ENCODE data around the gene DBNDD2.

DBNDD2 gene

GRCh38 chr20:45425561-45425960 is 17.5 kb downstream of the DBNDD2 start:
- H2AFZ ChIP-seq (ENCODE audit: low read length): no peak overlapping the region
- H3K4me2 ChIP-seq (ENCODE audit: low read length): no peak overlapping the region
- peaks cover 54% of the 10 kb centered on the region for H3K36me3 ChIP-seq (ENCODE audit: insufficient read depth, low read length)
- no peaks in the 10 kb centered on the region for H3K27me3 ChIP-seq (ENCODE audit: insufficient read depth, low read length)
- no peaks in the 10 kb centered on the region for H3K79me2 ChIP-seq (ENCODE audit: insufficient read depth, low read length)
- H3K4me1 ChIP-seq (ENCODE audit: insufficient read depth, low read length, severe bottlenecking): no peaks in the 10 kb centered on the region
- H4K20me1 ChIP-seq (ENCODE audit: insufficient read depth, low read length): no peaks in the 10 kb centered on the region
- H3F3A ChIP-seq (ENCODE audit: insufficient read depth, low read length): no peaks in the 10 kb centered on the region
- no peaks in the 10 kb centered on the region for H3K9me2 ChIP-seq (ENCODE audit: low read depth, low read length)
- no peak overlapping the region for H3K4me3 ChIP-seq (ENCODE audit: low read depth, low read length, poor library complexity, severe bottlenecking)
- no peak overlapping the region for H3K9ac ChIP-seq (ENCODE audit: low read length)
- TF ChIP-seq CTCF (IDR thresholded peaks at IDR 0.05; ENCODE audit: low read length): no peak
- no peak for TF ChIP-seq EZH2 (IDR thresholded peaks at IDR 0.05; ENCODE audit: borderline replicate concordance, low read length)
- no peak overlapping the region for H3K27ac ChIP-seq (ENCODE audit: low read depth, low read length, poor library complexity, severe bottlenecking)
- no peaks in the 10 kb centered on the region for H3K9me3 ChIP-seq (ENCODE audit: low read length)

- H2AFZ ChIP-seq (ENCODE audit: low read length): no peak overlapping the region
- no peak overlapping the region for H3K4me3 ChIP-seq (ENCODE audit: low read depth, low read length, poor library complexity, severe bottlenecking)
- H3K4me2 ChIP-seq (ENCODE audit: low read length): no peak overlapping the region
- H4K20me1 ChIP-seq (ENCODE audit: insufficient read depth, low read length): no peaks in the 10 kb centered on the region
- H3K27me3 ChIP-seq (ENCODE audit: insufficient read depth, low read length): no peaks in the 10 kb centered on the region
- no peaks in the 10 kb centered on the region for H3K9me2 ChIP-seq (ENCODE audit: low read depth, low read length)
- H3K9me3 ChIP-seq (ENCODE audit: low read length): no peaks in the 10 kb centered on the region
- H3K27ac ChIP-seq (ENCODE audit: low read depth, low read length, poor library complexity, severe bottlenecking): no peak overlapping the region
- peaks cover 1% of the 10 kb centered on the region for H3K4me1 ChIP-seq (ENCODE audit: insufficient read depth, low read length, severe bottlenecking)
- no peaks in the 10 kb centered on the region for H3K79me2 ChIP-seq (ENCODE audit: insufficient read depth, low read length)
- H3F3A ChIP-seq (ENCODE audit: insufficient read depth, low read length): no peaks in the 10 kb centered on the region
- H3K36me3 ChIP-seq (ENCODE audit: insufficient read depth, low read length): peaks cover 45% of the 10 kb centered on the region
- TF ChIP-seq EZH2 (IDR thresholded peaks at IDR 0.05; ENCODE audit: borderline replicate concordance, low read length): no peak
- no peak for TF ChIP-seq CTCF (IDR thresholded peaks at IDR 0.05; ENCODE audit: low read length)
- no peak overlapping the region for H3K9ac ChIP-seq (ENCODE audit: low read length)
Observed at GRCh38 chr20:45426320-45427016, 18.4 kb downstream of the DBNDD2 start.

- Histone ChIP-seq H2AFZ (ENCODE audit: low read length) (no peak overlapping the region), H3K9me2 (ENCODE audit: low read depth, low read length) (no peaks in the 10 kb centered on the region)
- TF ChIP-seq CTCF (IDR thresholded peaks at IDR 0.05; ENCODE audit: low read length) (no peak), EZH2 (IDR thresholded peaks at IDR 0.05; ENCODE audit: borderline replicate concordance, low read length) (no peak)
Observed at GRCh38 chr20:45427236-45428149, 19.4 kb downstream of the DBNDD2 start.

More at GRCh38 chr20:45427236-45428149, 19.4 kb downstream of the DBNDD2 start:
- Histone ChIP-seq H3K9ac (ENCODE audit: low read length) (no peak overlapping the region), H3K27ac (ENCODE audit: low read depth, low read length, poor library complexity, severe bottlenecking) (no peak overlapping the region), H3K9me3 (ENCODE audit: low read length) (no peaks in the 10 kb centered on the region), H3K79me2 (ENCODE audit: insufficient read depth, low read length) (no peaks in the 10 kb centered on the region), H3K36me3 (ENCODE audit: insufficient read depth, low read length) (peaks cover 37% of the 10 kb centered on the region), H3K27me3 (ENCODE audit: insufficient read depth, low read length) (no peaks in the 10 kb centered on the region), H3K4me2 (ENCODE audit: low read length) (no peak overlapping the region), H3F3A (ENCODE audit: insufficient read depth, low read length) (no peaks in the 10 kb centered on the region), H4K20me1 (ENCODE audit: insufficient read depth, low read length) (no peaks in the 10 kb centered on the region), H3K4me1 (ENCODE audit: insufficient read depth, low read length, severe bottlenecking) (peaks cover 12% of the 10 kb centered on the region), H3K4me3 (ENCODE audit: low read depth, low read length, poor library complexity, severe bottlenecking) (no peak overlapping the region)

Measured in OCI-LY1 (cell line).